NCI-H1048 (cell line): ENCODE results near the gene ZNF608.

Experiments used
- DNase-seq: peaks from one replicate; lab custom pipeline; 2025; lab: John Stamatoyannopoulos, UW

Gene ZNF608

DNA sequence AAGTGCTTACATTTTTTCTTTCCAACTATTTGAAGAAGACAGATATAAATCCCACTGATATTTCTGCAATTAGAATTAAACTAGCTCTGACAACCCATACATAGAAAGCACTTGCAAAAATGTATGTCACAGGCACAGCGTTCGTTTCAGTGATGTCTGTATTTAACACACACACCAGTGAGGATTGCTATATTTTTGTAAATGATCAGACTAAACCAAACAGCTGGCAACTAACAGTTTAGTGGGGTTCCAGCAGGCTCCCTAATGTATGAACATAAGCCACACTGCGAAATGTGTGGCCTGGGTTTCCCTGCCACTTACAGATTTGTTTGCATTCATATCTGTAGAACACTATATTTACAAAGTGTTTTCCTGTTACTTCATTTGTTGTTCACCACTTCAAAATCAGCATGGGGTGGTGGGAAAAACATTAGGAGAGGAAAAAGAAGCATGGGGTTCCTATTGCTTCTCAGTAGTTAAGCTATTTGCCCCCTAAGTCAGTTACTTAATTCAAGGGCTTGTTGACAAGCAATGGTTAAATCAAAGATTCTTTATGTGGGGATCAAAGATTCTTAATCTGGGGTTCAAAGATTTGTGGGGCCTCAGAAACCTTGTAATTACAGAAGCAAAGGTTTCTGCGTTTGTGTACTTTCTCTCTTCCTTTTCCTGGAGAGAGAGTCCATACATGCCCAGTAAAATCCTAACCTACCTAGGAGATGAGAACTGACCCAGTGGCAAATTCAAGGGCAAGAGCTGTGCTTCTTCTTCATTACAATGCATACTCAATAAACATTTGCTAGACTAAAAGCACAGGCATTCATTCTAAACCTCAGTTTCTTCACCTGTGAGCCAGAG, 27.1 kb downstream of the ZNF608 start:
- DNase-seq = no peak

DNA sequence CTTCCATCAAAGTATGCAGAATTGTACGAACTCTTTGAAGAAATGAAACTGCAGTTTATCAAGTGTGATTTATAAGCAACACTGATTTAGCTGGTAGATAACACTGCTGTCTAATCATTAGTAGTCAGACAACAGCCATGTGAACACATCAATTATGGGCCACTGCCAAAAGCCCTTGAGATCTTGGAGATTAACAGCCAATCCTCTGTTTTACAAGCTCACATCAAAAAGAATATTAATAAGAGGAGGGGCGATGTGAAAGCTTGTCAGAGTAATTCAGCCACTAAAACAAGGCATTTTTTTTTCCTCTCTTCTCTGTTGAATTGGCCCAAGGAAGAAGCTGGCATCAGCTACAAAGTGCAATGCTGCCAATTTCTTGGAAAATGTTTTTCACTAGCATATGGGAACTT, 28.1 kb downstream of the ZNF608 start:
- DNase-seq = no peak

DNA sequence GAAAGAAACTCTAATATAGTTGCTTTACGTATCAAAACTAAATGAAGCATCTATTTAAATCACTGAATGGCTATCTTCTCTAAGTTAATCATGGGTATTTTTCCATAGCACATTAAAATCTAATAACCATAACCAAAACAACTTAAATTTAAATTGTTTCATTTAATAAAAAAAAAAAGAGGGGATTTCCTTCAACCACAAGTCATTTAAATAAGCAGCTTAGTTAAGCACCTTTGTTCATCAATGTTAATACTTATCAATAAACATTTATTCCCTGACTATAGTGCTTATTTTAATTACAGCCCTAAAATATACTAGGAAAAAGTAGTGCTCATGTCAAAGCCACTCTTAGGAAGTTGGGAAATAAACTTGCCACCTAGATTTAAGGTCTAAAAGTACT, 30.3 kb downstream of the ZNF608 start:
- DNase-seq = no peak

DNA sequence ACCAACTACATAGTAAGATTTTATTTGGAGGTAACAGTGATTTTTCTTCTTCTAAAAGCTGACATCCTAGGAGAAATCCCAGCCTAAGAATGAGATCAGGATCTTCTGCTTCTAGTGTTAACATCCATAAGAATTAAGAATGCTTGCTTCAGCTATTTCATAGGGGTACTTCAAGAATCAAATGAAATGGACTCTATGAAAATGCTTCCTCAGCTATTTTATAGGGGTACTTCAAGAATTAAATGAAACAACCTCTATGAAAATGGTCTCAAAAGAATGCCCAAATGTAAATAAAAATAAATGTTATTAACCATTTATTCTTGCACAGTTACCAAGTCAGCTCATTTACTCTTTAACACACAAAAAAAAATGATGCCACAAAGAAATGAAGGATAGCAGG, 31.5 kb downstream of the ZNF608 start:
- DNase-seq = no peak

DNA sequence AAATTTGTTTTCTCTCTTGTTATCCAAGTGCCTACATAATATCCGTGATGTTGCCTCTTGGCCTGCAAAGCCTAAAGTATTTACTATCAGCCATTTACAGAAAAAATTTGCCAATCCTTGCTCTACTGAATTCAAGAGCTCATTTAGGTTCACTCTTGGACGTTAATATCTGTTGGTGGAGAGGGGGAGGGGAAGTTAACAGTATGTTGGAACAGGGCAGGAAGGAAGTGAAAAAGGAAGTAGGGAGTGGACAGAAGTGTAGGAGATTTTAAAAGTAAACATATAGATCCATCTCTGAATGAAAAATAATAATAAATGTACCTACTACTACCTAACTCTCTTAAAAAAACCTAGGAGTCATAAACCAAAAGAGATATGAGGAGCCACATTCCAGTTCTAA, 32.8 kb downstream of the ZNF608 start:
- DNase-seq = no peak

DNA sequence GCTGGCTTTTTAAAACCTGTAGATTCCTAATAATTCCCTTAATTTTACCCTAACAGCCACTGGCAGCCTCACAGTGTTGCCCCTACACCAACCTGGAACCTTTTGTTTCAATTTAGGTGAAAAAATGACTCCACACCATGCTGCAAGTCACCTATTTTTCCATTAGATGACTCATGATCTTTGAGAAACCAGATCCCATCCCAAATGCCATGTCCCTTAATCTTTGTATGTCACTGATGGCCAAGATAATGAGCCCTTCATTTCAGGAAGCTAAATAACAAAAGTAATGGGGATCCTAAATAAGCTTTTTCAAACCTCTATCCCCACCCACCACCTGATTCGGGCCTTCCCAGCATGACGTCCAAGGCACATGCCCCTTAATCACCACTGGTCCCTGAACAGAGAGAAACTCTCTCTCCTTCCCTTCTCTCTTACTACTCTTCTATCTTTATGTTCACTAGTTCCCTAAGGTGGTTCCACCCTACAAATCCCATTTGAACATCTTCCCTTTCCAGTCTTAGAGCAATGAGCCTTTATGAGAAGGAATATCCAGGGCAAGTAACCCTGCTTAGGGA, 33.6 kb downstream of the ZNF608 start:
- no peak for DNase-seq

DNA sequence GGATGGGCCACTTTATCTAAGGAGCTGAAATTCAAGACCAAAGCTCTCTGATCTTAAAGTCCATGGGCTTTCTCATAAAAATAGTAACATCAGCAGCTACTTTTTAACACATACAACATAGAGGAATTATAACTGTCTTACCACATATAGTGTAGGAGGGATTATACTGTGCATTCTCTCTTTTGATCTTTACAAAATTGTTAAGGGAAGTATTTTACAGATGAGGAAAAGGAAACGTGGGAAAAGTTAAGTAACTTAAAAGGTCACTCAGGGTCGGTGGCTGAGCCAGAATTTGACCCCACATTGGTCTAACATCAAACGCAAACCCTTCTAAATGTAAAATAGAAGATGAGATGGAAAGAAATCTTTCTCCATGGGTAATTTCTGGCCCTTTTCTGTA, 38.4 kb downstream of the ZNF608 start:
- no peak for DNase-seq

DNA sequence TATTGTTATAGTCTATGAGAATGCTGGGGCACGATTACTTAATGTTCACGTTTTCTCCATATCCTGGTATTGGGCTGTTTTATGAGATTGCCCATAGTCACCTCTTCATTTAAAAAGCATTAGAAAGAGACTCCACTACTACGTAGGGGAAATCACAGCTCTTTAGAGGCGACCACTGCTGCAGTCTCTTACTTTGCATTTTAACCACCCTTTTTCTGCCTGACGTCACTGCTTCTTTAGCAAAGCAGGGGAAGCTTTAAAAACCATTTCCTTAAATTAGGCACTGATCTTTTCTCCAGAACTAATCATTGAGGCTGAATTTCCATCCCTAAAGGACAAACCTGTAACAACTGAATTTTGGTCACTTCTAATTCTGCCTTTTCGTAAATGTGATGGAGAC, 38.9 kb downstream of the ZNF608 start:
- no peak for DNase-seq

DNA sequence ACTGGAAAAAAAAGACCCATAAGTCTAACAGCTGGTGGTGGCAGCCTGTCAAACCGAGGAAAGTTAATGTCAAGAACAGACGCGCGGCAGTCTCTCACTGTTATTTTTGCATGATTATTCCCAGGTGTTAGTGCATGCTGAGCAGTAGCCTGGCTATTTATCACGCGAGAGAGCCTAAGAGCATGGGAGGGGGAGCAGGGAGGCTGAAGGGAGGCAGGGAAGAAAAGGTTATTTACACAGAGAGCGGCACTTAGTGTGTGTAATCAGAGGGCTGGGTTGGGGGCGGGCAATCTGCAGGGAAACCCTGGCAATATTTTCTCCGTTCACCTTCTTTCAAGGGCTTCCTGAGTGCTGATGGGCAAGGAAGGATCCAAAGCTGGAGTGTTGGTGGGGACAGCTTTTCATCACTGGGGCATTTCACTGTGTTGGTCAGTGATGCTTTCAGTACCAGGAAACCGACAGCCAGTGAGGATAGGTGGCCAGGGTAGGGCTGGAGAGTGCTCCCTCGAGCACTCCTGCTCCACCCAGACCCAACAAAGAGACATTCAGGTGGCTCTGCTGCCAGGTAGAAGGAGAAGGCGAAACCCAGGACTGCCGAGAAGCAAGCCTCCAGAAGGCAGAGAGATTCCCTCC, 39.6 kb downstream of the ZNF608 start:
- peak; percentile 80 for DNase-seq

DNA sequence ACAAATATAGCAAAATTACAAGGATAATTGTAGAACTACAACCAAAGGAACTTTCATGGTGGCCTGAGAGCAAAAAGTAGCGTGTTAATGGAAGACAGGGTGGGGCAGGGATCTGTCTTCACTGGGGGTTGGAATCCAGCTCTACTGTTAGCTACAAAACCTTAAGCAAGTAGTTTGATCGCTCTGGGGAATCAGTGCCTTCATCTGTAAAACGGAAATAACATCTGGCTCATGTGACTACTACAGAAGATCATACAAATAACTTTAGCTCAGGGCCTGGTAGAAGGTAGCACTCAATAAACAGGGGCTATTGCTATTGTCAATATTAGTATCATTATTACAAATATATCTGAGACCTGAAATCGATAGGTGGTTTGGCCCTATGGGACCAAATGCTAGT, 40.4 kb downstream of the ZNF608 start:
- no peak for DNase-seq

DNA sequence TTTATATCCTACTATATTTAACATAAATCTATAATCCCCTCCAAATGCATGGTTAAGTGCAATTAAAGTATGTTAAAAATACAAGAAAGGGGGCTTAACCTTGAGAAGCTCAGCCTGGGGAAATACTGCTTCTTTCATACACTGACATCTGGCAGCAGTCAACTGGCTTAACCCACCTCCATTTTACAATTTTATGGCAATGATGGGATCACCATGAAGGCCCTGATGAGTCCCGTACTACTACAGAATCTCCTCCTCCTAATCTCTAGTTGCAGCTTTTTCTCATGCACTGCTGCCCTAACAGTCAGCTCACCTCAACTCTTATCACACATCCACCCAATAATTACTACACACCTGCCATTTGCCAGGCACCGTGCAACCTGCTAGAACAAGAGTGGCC, 40.9 kb downstream of the ZNF608 start:
- DNase-seq = no peak

DNA sequence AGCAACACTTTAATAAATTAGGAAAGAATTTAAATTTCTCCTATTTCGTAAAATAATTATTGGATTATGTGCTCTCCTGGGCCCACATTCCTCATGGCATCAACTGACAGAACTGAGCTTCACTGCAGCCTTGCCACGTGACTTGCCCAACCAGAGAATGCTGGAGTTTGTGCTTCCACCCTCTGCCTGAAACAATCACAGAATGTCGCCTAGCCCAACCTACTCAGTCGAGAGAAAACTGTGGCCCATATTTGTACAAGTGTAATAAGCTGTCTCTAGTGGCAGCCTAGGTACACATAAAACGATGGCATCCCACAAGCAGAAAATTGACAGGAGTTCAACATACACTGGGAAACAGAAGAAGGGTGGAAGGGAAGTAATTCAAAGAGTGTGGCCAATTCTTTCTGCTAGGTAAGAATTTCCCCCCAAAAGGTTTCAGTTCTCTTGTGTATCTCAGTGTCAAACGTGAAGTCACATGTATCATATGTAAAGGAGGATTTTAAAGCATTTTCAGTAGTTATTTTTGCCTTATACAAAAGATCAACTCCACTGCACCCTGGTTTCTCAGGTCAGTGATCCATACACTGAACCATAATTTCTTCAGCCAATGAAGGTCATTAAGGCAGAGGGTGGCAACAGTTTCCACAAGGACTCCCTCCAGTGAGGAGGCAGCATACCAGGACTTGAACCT, 41.7 kb downstream of the ZNF608 start:
- peak; percentile 45 for DNase-seq

DNA sequence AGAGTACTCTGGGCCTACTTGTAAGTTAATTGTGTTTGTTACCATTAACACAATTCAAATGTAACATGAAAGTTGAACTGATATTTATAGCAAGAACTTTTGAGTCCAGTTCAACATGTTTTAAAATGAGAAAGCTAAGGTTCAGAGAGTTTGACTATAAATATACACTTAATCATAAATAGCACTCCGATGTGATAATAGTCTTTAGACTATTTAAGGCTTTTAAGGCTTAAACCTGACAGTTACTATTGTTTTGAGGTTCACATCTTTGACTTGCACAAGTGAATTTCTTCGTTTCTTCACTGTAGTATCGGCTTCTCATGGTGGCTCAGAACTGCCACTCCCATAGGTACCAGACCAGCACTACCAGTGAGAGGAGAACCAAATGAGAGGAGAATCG, 42.4 kb downstream of the ZNF608 start:
- no peak for DNase-seq

DNA sequence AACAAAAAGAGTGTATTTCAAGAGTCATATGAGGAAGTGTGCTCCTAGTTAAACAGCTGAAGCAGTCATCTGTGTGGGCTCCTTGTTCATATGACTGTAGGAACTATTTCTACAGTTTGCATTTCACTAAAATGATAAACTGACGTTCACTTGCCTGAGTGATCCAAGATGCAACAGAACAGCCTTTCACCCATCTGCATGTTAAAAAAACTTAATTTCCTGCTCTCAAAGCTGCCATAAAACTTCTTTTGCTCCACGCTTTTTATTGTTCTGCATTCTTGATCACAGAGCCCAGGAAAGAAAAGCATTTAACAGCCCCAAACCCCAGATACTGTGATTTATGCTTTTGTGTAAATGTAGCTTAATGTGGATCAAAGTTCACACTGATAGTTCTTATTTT, 43.9 kb downstream of the ZNF608 start:
- DNase-seq = no peak

DNA sequence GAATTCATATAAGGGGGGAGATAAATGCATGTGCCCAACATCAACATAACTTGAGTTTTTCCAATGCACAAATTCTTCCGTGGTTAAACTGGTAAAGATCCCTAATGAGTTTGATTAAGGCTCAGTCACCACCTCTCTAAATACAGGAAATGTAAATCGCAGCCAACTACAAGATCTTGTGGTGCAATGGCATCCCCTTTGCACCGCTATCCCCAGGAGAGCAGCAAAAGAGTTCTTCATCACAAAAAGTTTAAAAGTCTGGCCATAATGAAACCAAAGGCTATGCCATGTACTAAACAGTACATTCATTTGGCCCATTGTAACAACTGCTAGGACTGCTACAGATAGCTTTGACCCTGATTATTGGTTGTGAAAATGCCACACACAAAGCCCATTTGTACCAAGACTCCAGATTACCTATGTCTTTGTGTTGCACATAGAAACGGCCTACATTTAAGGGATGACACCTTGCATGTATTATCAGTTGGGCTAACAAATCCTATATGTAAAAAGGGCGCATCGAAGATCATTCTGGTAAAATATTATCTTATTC, 44.5 kb downstream of the ZNF608 start:
- DNase-seq = no peak

DNA sequence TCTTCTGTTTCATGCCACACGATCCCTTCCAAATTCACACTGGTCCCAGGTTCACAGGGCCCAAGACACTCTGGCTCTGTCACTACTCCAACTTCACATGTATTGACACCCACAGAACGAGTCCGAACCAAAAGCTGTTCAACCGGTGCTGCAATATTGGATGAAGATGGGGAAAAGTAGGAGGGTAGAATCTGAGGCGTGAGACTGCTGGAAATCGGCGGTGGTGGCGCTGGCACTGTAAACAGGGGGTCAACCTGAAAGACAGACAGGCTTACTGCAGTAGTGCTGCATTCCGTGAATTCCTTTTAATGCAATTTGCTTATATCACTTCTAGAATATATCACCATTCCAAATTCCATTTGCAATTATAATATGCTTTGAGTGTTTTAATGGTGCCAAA, 45.4 kb downstream of the ZNF608 start:
- no peak for DNase-seq

DNA sequence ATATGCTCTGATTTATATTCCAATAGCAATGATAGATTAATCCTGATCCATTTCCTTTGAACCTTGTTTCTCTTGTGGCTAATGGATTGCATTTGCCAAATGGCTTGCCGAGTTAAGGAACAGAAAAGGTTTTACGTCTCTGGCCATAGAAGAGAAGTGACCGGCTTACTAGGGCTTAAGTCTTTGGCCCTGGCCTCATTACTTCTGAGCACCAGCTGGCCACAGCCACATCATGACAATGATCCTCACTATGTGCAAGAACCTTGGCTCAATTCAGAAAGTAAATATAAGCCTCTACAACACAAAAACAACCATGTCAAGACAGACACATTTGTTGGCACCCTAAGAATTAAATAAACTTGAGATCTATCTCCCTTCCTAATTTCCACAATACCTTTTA, 46.1 kb downstream of the ZNF608 start:
- DNase-seq = no peak

DNA sequence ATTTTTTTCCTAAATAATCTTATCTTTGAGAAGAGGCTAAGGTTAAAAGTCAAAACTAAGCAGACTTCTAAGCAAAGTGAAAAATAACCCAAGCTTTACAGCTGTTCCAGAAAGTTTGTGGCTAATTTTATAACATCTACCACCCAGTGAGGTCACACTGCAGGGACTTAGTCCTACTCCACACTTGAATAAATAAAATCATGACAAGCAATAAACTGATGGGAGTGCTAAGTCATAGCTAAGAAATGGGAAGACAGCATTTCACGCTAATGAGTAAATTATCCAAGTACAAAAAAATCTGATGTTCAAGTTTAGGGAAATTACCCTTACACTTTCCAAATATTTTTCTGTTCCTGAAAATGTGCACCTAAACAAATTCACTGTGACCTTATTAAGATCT, 47.7 kb downstream of the ZNF608 start:
- DNase-seq = no peak

DNA sequence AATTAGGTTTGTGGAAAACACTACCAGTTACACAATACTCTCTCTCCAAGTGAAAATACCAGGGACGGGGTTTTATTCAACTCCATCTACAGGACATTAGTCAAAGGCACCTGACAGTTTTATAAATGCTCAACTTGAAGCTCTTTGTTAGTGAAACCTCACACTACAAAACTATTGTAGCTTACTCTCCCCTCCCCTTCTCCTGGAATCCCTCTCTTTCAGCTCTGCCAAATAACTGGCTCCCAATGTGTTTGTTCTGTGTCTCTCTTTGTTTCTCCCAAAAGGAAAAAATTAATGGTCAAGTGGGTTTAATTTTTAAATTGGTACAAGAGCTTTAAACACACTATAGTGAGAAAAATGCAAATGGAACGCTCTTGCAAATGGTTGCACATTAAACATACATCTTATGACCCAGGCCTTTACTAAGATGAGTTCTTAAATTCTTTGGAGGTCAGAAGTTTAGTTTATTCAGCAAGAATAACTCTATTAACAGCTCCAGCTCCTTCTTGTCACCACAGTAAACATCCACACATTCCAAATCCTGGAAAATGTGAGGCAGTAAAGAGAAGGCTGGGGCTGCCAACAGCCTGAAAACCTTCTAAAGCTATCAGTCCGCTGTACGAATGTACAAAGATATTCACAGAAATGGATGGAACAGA, 48.4 kb downstream of the ZNF608 start:
- DNase-seq = no peak

DNA sequence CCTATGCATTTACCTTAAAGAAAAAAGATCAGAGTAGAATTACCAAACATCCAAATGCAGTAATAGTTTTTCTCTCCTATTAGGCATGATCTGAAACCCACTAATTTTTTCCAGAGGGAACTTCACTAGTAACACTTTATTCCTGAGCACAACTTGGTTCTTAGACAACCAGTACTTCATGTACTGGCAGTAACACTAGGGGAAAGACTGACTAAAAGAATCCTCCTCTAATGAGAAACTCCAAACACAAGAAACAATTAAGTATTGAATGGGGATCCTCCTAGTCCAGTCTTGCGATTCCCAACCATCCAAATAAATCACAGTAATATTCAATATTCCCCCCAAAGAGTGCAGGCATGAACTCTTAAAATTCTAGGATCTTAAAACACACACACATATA, 48.9 kb downstream of the ZNF608 start:
- no peak for DNase-seq

DNA sequence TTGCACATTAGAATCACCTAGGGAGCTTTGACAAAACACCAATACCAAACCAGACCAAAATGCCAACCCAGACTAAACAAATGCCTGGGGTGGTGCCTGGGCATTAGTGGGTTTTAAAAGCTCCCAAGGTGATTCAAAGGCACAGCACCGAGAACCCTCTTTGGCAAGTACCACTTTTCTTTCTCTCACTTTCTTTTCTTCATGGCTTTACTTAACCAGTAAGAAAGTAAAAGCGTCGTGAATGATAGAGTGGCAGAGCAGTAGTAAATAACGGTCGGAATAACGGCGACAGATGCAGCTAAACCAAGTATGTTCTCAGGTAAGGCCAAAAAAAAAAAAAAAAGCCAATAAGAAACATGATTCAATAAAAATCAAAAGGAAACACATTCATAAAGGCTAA, 49.5 kb downstream of the ZNF608 start:
- DNase-seq = no peak
